ENCODE results near the gene DCAF8L2. TPM values are rescaled to one million over a fixed set of nuclear protein-coding genes. Genes with fewer than 3 reads are reported as not detected.
"Not testable (repeated sequence)": the region's sequence is repeated elsewhere in the genome, so short reads cannot be mapped to it uniquely, and the experiment has no call there.

Gene DCAF8L2
- polyA plus RNA-seq, 12 donors = not detected

- DNase-seq = no peak
These were observed 85.3 kb downstream of the DCAF8L2 start for GRCh38 chrX:27675493-27675892.

- no peak for DNase-seq
These were observed 89.1 kb downstream of the DCAF8L2 start for GRCh38 chrX:27679281-27679680.

DNA sequence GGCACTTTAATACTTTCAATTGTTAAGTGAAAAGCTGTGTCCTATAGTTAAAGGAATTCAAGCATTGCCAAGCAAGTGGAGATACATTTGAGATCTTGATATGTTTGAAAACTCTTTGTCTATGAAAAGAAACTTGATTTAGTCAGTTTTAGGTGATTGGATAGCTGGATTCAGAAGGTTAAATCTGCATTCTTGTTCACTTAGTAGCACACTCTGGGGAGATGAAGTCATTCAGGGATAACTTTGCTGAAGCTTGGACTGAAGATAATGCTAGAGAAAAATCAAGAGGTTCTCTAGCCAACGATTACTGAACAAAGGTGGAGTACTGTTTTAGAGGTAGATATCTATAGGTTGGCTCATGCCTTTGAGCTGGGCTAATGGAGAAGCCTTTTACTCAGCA is 90.6 kb downstream of the DCAF8L2 start:
- peak; percentile 3 for DNase-seq

DNA sequence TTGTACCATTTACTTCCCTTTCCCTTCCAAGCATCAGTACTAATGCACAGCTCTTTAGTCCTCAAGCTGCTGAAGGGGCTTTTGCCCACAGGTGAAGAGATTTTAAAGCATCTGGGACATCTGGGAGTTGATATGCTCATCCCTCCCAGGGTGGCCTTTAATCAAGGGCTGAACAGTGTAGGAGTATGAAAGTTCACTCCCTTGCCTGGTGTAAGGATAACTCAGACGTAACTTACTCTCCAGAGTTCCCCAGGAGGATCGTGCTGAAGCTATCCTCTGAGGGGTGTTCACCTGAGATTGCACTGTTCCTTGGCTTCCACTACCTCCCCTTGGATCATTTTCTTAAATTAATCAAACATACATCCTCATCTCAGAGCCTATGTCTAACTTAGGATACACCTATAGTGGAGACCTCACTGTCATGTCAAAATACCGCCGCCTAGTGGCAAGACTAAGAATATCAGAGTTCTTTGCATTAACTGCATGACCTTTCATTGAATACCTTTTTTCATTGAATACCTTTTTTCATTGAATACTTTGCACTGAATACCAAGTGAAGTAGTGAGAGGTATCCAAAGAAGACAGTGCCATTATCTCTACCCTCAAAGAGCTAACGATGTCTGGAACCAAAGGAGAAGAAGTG is 93.5 kb downstream of the DCAF8L2 start:
- not testable (repeated sequence) for DNase-seq

GRCh38 chrX:27694667-27695066 is 104.5 kb downstream of the DCAF8L2 start:
- no peak for DNase-seq

- no peak for DNase-seq
These were observed 116.4 kb downstream of the DCAF8L2 start for GRCh38 chrX:27706526-27706925.

GRCh38 chrX:27715610-27716009 is 125.5 kb downstream of the DCAF8L2 start:
- DNase-seq = no peak

- no peak for DNase-seq
These were observed 138.1 kb downstream of the DCAF8L2 start for GRCh38 chrX:27728291-27728690.

DNA sequence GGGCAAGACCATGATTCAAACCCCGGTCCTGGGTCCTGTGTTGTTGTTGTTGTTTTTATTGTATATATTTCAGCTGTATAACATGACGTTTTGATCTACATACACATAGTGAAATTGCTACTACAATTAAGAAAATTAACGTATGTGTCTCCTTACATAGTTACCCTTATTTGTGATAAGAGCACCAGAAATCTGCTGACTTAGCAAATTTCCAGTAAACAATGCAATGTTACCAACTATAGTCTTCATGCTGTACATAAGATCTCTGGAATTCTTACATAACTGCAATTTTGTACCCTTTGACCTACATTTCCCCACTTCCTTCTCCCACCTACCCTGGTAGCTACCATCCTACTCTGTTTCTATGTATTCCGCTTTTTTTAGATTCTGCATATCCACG is 141.8 kb downstream of the DCAF8L2 start:
- no peak for DNase-seq

DNA sequence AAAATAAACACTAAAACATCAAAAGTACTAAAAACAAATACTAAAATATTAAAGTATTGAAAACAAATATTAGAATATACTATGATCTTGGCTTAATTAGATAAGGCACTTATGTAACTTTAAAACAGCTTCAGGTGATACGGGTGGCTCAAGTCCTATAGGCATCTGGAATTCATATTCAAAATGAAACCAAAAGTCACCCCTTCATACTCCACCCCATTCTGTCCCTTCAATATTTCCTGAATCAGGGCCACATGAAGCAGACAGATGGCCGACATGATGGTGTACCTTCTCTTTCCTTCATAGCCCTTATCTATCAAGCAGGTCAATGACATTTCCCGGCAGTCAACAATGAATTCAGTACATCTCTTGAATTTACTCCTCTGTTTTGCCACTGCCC is 145.8 kb downstream of the DCAF8L2 start:
- no peak for DNase-seq

- DNase-seq = no peak
These were observed 150.8 kb downstream of the DCAF8L2 start for GRCh38 chrX:27740933-27741332.

- DNase-seq = not testable (repeated sequence)
These were observed 153.4 kb downstream of the DCAF8L2 start for GRCh38 chrX:27743521-27743920.

DNA sequence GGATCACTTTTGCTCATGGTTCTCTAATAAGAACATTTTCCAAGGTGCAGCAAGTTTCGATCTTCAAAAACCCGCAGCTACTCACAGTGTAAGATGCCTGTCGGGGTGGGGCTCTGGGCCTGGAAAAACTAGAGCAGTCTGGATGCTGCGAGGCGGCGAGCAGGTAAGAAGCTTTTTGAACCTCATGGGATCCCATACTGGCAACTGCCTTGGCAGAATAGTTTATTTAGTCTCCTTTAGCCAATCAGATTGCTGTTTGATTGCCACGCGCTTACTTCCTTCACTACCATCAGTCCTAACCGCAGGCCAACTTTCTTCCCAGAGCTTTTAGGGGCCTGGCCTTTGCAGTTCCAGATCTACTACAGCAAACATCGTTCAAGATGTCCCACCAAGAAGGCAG is 156.4 kb downstream of the DCAF8L2 start:
- DNase-seq = no peak

DNA sequence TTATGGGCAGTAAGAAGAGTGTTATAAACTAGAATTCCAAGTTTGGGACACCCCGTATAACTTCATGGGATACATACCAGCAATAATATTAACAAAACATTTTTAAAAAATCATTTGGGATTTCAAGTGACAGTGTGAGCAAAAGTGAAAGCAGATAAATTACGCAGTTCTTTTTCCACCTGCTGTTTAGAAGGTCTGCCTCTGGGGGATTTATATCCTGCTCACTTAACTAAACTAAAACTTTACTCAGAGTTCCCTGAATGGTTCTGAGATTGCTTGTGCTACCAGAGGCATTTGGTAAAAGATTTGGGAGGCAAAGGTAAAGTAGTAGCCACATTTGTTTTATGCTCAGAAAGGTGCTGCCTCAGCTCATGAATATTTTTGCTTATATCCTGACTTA is 160.2 kb downstream of the DCAF8L2 start:
- not testable (repeated sequence) for DNase-seq

GRCh38 chrX:27751976-27752375 is 161.8 kb downstream of the DCAF8L2 start:
- DNase-seq = no peak

GRCh38 chrX:27765718-27766117 is 175.6 kb downstream of the DCAF8L2 start:
- no peak for DNase-seq

DNA sequence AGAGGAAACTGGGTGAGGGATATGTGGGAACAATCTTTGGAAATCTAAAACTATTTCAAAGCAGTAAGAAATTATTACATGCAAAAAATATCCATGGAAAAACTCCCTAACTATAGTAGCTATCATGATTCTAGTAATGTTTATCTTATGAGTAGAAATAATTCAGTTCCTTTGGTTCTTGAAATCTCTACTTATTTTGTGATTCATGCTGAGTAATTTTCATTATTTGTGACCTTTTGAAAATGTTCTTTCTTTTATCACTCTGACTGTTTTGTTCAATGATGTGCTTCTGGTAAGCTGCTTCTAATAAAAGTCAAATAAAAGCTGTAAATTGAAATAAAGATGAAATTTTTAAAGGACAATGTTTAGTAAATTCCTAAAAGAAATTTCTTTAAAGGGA is 177.2 kb downstream of the DCAF8L2 start:
- DNase-seq = no peak

- DNase-seq = no peak
These were observed 185.8 kb downstream of the DCAF8L2 start for GRCh38 chrX:27775984-27776383.

DNA sequence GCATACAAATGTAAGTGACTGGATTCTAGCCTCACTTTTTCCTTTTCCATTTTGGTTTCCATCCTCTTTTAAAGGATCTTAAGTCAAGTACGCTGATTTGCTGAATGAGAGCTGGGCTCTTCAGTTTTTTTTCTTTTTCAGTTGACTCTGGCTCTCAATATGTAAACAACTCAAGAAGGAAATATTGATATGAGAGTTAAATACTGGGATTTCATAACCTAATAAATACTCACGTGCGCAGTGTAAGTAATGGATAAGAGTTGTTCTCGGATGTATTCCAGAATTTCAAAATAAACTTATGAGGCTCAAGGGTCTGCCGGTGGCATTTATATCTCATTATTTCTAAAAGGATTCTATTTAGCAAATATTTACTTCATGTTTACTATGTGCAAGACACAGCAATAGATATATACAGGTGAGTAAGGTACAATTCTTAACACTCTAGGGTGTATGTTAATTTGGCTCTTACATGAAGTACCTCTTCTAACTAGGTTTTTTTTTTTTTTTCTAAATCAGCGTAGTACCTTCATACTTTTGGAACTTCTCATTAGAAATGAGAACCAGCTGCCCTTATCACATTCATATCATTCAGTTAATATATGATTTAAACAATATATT is 206.6 kb downstream of the DCAF8L2 start:
- DNase-seq = no peak

GRCh38 chrX:27797575-27797974 is 207.4 kb downstream of the DCAF8L2 start:
- DNase-seq = no peak

Data from muscle of arm (tissue), 12 donors.